ENCODE data around the gene SHC3.

DNA sequence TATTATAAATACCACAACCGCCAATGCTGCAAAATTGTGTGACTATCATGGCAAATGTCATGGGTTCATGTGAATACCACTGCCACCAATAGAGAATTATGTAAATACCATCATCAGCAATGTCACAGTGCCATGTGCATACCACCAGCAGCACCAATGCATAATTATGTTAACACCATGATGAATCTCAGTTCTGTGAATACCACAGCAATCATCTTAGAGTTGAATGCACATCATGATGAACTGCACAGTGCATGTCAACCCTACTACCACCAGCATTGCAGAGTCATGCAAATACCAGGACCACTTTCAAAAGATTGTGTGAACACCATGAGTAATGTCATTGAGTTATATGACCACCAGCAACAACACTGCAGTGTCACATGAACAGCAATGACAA lies 63.2 kb downstream of the SHC3 start:
- TF ChIP-seq GATA3 (IDR thresholded peaks at IDR 0.05; ENCODE audit: low read depth, low read length) (no peak), GATA2 (IDR thresholded peaks at IDR 0.05; ENCODE audit: low read depth, low read length) (no peak)
